SK-N-SH (cell line): ENCODE data around the gene SH3BP5L. TPM values are rescaled to one million over a fixed set of nuclear protein-coding genes. Genes with fewer than 3 reads are reported as not detected.

Experiments
- CTCF ChIA-PET: fragments of 300-600, 350-600 bp; formaldehyde crosslinking; extraction: SDS; loops from one replicate; lab custom pipeline; 2021; lab: Yijun Ruan, JAX
- POLR2A ChIA-PET: fragments of 350-600 bp; sonication (Branson Sonifier 250); formaldehyde crosslinking; extraction: SDS; loops from one replicate; lab custom pipeline; 2020; ENCODE audit warnings: antibody characterized with exemption, inconsistent platforms; lab: Yijun Ruan, JAX
- DNase-seq: peaks from one replicate; pipeline ENCODE4 v3.0.0; 2012
- H2AFZ ChIP-seq: fragments of 200-600 bp; sonication (generic); 2 replicates; pipeline ENCODE4 v1.8.1; 2016; ENCODE audit warnings: antibody characterized with exemption, mild to moderate bottlenecking, low read depth
- H3F3A ChIP-seq: fragments of 200-600 bp; sonication (generic); replicated peaks from 2 replicates; pipeline ENCODE3; 2016; ENCODE audit warnings: antibody characterized with exemption, mild to moderate bottlenecking; ENCODE audit not compliant: insufficient read depth
- H3K27ac ChIP-seq, 2 experiments: fragments of 200-500 bp in 1 of 2; fragments of 200-600 bp in 1 of 2; sonication (Bioruptor generic) in 1 of 2; sonication (generic), shearing (Covaris generic) in 1 of 2; 2 replicates each; pipeline versions ENCODE4 v1.5.1 to v1.6.1; 2014 to 2016; ENCODE audit warnings: low read depth in 2 of 2, inconsistent platforms in 1 of 2, low read length in 1 of 2, mild to moderate bottlenecking in 1 of 2, mixed read lengths in 1 of 2
- H3K27me3 ChIP-seq: fragments of 200-600 bp; sonication (generic), shearing (Covaris generic); 2 replicates; pipeline ENCODE4 v1.6.1; 2016; ENCODE audit warnings: mixed run types; ENCODE audit not compliant: insufficient read depth
- H3K36me3 ChIP-seq, 2 experiments: fragments of 200-500 bp in 1 of 2; fragments of 200-600 bp in 1 of 2; sonication (Bioruptor generic) in 1 of 2; sonication (generic) in 1 of 2; replicated peaks in 1 of 2; 2 replicates each; pipeline versions ENCODE3 to v1.5.1; 2014 to 2016; ENCODE audit warnings: low read length in 1 of 2, mild to moderate bottlenecking in 1 of 2; ENCODE audit not compliant: insufficient read depth in 2 of 2, control insufficient read depth in 1 of 2
- H3K4me1 ChIP-seq, 2 experiments: fragments of 200-500 bp in 1 of 2; fragments of 200-600 bp in 1 of 2; sonication (Bioruptor generic) in 1 of 2; sonication (generic), shearing (Covaris generic) in 1 of 2; 2 replicates each; pipeline versions ENCODE4 v1.5.1 to v1.6.1; 2014 to 2016; ENCODE audit warnings: low read depth in 1 of 2, low read length in 1 of 2, mixed run types in 1 of 2; ENCODE audit not compliant: insufficient read depth in 2 of 2, control insufficient read depth in 1 of 2
- H3K4me2 ChIP-seq: fragments of 200-600 bp; sonication (generic), shearing (Covaris generic); 2 replicates; pipeline ENCODE4 v1.6.1; 2017; ENCODE audit warnings: mixed run types
- H3K4me3 ChIP-seq, 2 experiments: fragments of 200-500 bp in 1 of 2; fragments of 200-600 bp in 1 of 2; sonication (Bioruptor generic) in 1 of 2; sonication (generic), shearing (Covaris generic) in 1 of 2; 2 replicates each; pipeline versions ENCODE4 v1.5.1 to v1.8.1; 2014 to 2016; ENCODE audit warnings: low read depth in 2 of 2, inconsistent platforms in 1 of 2, low read length in 1 of 2, mild to moderate bottlenecking in 1 of 2, mixed read lengths in 1 of 2, moderate library complexity in 1 of 2
- H3K79me2 ChIP-seq: fragments of 200-600 bp; sonication (generic); 2 replicates; pipeline ENCODE4 v1.8.1; 2017; ENCODE audit warnings: mild to moderate bottlenecking; ENCODE audit not compliant: insufficient read depth
- H3K9ac ChIP-seq: fragments of 200-600 bp; sonication (generic); 2 replicates; pipeline ENCODE4 v1.6.1; 2017; ENCODE audit warnings: mixed run types
- H3K9me2 ChIP-seq: fragments of 200-600 bp; sonication (generic); 2 replicates; pipeline ENCODE4 v1.6.1; 2017; ENCODE audit warnings: mixed run types
- H3K9me3 ChIP-seq: fragments of 200-600 bp; sonication (generic); 2 replicates; pipeline ENCODE4 v1.6.1; 2017; ENCODE audit warnings: mixed run types, mild to moderate bottlenecking, moderate library complexity
- H4K20me1 ChIP-seq: fragments of 200-600 bp; sonication (generic); 2 replicates; pipeline ENCODE4 v1.6.1; 2017; ENCODE audit warnings: mild to moderate bottlenecking, mixed run types; ENCODE audit not compliant: insufficient read depth
- CHD2 ChIP-seq: fragments of 150-350 bp; IDR thresholded peaks from 2 replicates; pipeline ENCODE4 v1.6.1; 2018; ENCODE audit warnings: low read length; ENCODE audit not compliant: partially characterized antibody
- EP300 ChIP-seq, 2 experiments: IDR thresholded peaks; 2 replicates each; pipeline versions ENCODE4 v1.4.0 to v1.6.1; 2012; ENCODE audit warnings: borderline replicate concordance in 1 of 2, low read depth in 1 of 2, low read length in 1 of 2
- FOSL2 ChIP-seq: IDR thresholded peaks from 2 replicates; pipeline ENCODE4 v1.4.0; 2012; ENCODE audit warnings: low read depth, mild to moderate bottlenecking, moderate library complexity, borderline replicate concordance
- FOXM1 ChIP-seq: IDR thresholded peaks from 2 replicates; pipeline ENCODE4 v1.4.0; 2012; ENCODE audit warnings: low read depth, mild to moderate bottlenecking
- GABPA ChIP-seq: IDR thresholded peaks from 2 replicates; pipeline ENCODE4 v1.4.0; 2012; ENCODE audit warnings: low read depth, mild to moderate bottlenecking
- GATA2 ChIP-seq: sonication (generic); formaldehyde crosslinking; IDR thresholded peaks from 2 replicates; pipeline ENCODE4 v1.5.0; 2020; ENCODE audit warnings: mild to moderate bottlenecking, missing genetic modification reagents
- NFIC ChIP-seq: IDR thresholded peaks from 2 replicates; pipeline ENCODE4 v1.4.0; 2012; ENCODE audit warnings: borderline replicate concordance
- NRF1 ChIP-seq: IDR thresholded peaks from 2 replicates; pipeline ENCODE4 v1.6.1; 2012; ENCODE audit warnings: low read depth, mild to moderate bottlenecking, low read length
- POLR2AphosphoS5 ChIP-seq: IDR thresholded peaks from 2 replicates; pipeline ENCODE4 v1.6.1; 2012; ENCODE audit warnings: low read depth, low read length
- RFX5 ChIP-seq: IDR thresholded peaks from 2 replicates; pipeline ENCODE4 v1.6.1; 2012; ENCODE audit warnings: mild to moderate bottlenecking, improper control_type of control experiment, low read length
- RXRA ChIP-seq: IDR thresholded peaks from 2 replicates; pipeline ENCODE4 v1.4.0; 2012; ENCODE audit warnings: low read depth, mild to moderate bottlenecking, borderline replicate concordance
- TAF1 ChIP-seq: IDR thresholded peaks from 2 replicates; pipeline ENCODE4 v1.6.1; 2012; ENCODE audit warnings: low read depth, mild to moderate bottlenecking, low read length, moderate library complexity, borderline replicate concordance
- TCF12 ChIP-seq: IDR thresholded peaks from 2 replicates; pipeline ENCODE4 v1.4.0; 2012
- ZBTB33 ChIP-seq: IDR thresholded peaks from 2 replicates; pipeline ENCODE4 v1.4.0; 2012; ENCODE audit warnings: low read depth, borderline replicate concordance
- WGBS: methylation state at CpG from one replicate; pipeline ENCODE4 v1.1.6; 2017; ENCODE audit warnings: low lambda C conversion rate; 5-methylcytosine and 5-hydroxymethylcytosine counted together
- polyA plus RNA-seq, 3 experiments: library from polyadenylated mRNA; depleted of rRNA; stranded (reverse); fragments of >200 nt; gene quantifications; 2 replicates each; pipeline ENCODE4 v1.2.3, GENCODE V29; 2012
- TF ChIP-seq, protein P1 (sequence below): IDR thresholded peaks from 2 replicates; pipeline ENCODE4 v1.6.1; 2012; ENCODE audit warnings: mild to moderate bottlenecking, low read depth, low read length, moderate library complexity
- TF ChIP-seq, protein P2 (sequence below): IDR thresholded peaks from 2 replicates; pipeline ENCODE4; 2012
- TF ChIP-seq, protein P3 (sequence below): IDR thresholded peaks from 2 replicates; pipeline ENCODE4 v1.4.0; 2012; ENCODE audit warnings: low read depth, borderline replicate concordance
- TF ChIP-seq, protein P4 (sequence below): fragments of 150-350 bp; IDR thresholded peaks from 2 replicates; pipeline ENCODE4 v1.6.1; 2016; ENCODE audit warnings: mild to moderate bottlenecking, low read depth, low read length

The SH3BP5L gene
- polyA plus RNA-seq, 1 of the 3 experiments (the other 2 are of a cell fraction), result 32.1 TPM

GRCh38 chr1:248815407-248816034 is 10.2 kb downstream of the SH3BP5L start:
- TF ChIP-seq FOSL2 (no peak), FOXM1 (no peak), CHD2 (no peak), RXRA (no peak), NFIC (no peak), GATA2 (no peak), RFX5 (no peak), GABPA (no peak), TAF1 (no peak), POLR2AphosphoS5 (no peak), TCF12 (no peak), ZBTB33 (no peak), NRF1 (no peak), EP300 (IDR thresholded peaks at IDR 0.05; ENCODE audit: borderline replicate concordance in 1 of 2, low read depth in 1 of 2, low read length in 1 of 2) (no peak)
- TF ChIP-seq, protein P1, sequence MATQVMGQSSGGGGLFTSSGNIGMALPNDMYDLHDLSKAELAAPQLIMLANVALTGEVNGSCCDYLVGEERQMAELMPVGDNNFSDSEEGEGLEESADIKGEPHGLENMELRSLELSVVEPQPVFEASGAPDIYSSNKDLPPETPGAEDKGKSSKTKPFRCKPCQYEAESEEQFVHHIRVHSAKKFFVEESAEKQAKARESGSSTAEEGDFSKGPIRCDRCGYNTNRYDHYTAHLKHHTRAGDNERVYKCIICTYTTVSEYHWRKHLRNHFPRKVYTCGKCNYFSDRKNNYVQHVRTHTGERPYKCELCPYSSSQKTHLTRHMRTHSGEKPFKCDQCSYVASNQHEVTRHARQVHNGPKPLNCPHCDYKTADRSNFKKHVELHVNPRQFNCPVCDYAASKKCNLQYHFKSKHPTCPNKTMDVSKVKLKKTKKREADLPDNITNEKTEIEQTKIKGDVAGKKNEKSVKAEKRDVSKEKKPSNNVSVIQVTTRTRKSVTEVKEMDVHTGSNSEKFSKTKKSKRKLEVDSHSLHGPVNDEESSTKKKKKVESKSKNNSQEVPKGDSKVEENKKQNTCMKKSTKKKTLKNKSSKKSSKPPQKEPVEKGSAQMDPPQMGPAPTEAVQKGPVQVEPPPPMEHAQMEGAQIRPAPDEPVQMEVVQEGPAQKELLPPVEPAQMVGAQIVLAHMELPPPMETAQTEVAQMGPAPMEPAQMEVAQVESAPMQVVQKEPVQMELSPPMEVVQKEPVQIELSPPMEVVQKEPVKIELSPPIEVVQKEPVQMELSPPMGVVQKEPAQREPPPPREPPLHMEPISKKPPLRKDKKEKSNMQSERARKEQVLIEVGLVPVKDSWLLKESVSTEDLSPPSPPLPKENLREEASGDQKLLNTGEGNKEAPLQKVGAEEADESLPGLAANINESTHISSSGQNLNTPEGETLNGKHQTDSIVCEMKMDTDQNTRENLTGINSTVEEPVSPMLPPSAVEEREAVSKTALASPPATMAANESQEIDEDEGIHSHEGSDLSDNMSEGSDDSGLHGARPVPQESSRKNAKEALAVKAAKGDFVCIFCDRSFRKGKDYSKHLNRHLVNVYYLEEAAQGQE, result no peak
- TF ChIP-seq, protein P2, sequence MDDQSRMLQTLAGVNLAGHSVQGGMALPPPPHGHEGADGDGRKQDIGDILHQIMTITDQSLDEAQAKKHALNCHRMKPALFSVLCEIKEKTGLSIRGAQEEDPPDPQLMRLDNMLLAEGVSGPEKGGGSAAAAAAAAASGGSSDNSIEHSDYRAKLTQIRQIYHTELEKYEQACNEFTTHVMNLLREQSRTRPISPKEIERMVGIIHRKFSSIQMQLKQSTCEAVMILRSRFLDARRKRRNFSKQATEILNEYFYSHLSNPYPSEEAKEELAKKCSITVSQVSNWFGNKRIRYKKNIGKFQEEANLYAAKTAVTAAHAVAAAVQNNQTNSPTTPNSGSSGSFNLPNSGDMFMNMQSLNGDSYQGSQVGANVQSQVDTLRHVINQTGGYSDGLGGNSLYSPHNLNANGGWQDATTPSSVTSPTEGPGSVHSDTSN, result no peak
- TF ChIP-seq, protein P3, sequence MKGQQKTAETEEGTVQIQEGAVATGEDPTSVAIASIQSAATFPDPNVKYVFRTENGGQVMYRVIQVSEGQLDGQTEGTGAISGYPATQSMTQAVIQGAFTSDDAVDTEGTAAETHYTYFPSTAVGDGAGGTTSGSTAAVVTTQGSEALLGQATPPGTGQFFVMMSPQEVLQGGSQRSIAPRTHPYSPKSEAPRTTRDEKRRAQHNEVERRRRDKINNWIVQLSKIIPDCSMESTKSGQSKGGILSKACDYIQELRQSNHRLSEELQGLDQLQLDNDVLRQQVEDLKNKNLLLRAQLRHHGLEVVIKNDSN, result no peak
- TF ChIP-seq, protein P4, sequence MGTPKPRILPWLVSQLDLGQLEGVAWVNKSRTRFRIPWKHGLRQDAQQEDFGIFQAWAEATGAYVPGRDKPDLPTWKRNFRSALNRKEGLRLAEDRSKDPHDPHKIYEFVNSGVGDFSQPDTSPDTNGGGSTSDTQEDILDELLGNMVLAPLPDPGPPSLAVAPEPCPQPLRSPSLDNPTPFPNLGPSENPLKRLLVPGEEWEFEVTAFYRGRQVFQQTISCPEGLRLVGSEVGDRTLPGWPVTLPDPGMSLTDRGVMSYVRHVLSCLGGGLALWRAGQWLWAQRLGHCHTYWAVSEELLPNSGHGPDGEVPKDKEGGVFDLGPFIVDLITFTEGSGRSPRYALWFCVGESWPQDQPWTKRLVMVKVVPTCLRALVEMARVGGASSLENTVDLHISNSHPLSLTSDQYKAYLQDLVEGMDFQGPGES, result no peak
- no peak for DNase-seq
- H3K4me3 ChIP-seq, result no peak overlapping the region
- no peaks in the 10 kb centered on the region for H3K9me3 ChIP-seq
- ChIA-PET POLR2A (interaction anchor here (0.7 kb wide), 1 partner anchor 44 kb away, joined by 3 read pairs; no protein-coding TSS in a partner anchor), CTCF (interaction anchor here (0.6 to 1.1 kb wide), 2 partner anchors 9 to 198 kb away, joined by 3 to 4 read pairs; no protein-coding TSS in a partner anchor)
- WGBS, result 94% methylated on average over 10 of the region's 10 CpGs
- H3K4me2 ChIP-seq, result no peak overlapping the region
- H3F3A ChIP-seq, result no peaks in the 10 kb centered on the region
- no peaks in the 10 kb centered on the region for H3K27me3 ChIP-seq
- peaks cover 17 to 71% of the 10 kb centered on the region in 2 experiments for H3K36me3 ChIP-seq
- H3K9ac ChIP-seq, result no peak overlapping the region
- H3K27ac ChIP-seq, result no peak overlapping the region
- peaks cover 4 to 7% of the 10 kb centered on the region in 2 experiments; a peak in 1 of 4 replicates for H3K4me1 ChIP-seq
- no peaks in the 10 kb centered on the region for H3K9me2 ChIP-seq
- no peak overlapping the region for H2AFZ ChIP-seq
- no peaks in the 10 kb centered on the region for H4K20me1 ChIP-seq
- peaks cover 40% of the 10 kb centered on the region for H3K79me2 ChIP-seq
